ENCODE data around the gene CCDC71.

- TF ChIP-seq CTCF (conservative IDR thresholded peaks at IDR 0.05) (no peak), EZH2 (IDR thresholded peaks at IDR 0.05; ENCODE audit: low read depth) (no peak)
Measured at GRCh38 chr3:49123687-49124086, 42.4 kb downstream of the CCDC71 start.
